Measurements from ENCODE around the gene MUC7.

MUC7 gene

GRCh38 chr4:70522626-70523025, 50.6 kb downstream of the MUC7 start:
- no peak for TF ChIP-seq CTCF (IDR thresholded peaks at IDR 0.05; ENCODE audit: borderline replicate concordance, control extremely low read depth, extremely low read depth, insufficient read depth, missing control alignments)
- no peak for DNase-seq (ENCODE audit: low spot score)
- in situ Hi-C loops (cut with MboI; ENCODE audit: low sequenced_read_pairs, unreplicated experiment), result loop anchor here (25.0 kb wide), 1 partner anchor 335 kb away; the partner anchor contains the start of gene ODAM

- in situ Hi-C loops (cut with MboI; ENCODE audit: low sequenced_read_pairs, unreplicated experiment), result no loop called here
- no peak for TF ChIP-seq CTCF (IDR thresholded peaks at IDR 0.05; ENCODE audit: borderline replicate concordance, control extremely low read depth, extremely low read depth, insufficient read depth, missing control alignments)
- DNase-seq (ENCODE audit: low spot score), result no peak
These were observed 59.0 kb downstream of the MUC7 start for GRCh38 chr4:70530997-70531396.

- no peak for DNase-seq (ENCODE audit: low spot score)
- in situ Hi-C loops (cut with MboI; ENCODE audit: low sequenced_read_pairs, unreplicated experiment), result no loop called here
- TF ChIP-seq CTCF (IDR thresholded peaks at IDR 0.05; ENCODE audit: borderline replicate concordance, control extremely low read depth, extremely low read depth, insufficient read depth, missing control alignments), result no peak
These were observed 60.0 kb downstream of the MUC7 start for GRCh38 chr4:70531981-70532380.

All from GM13976 (cell line).